Activated CD8-positive, alpha-beta memory T cell treated with anti-CD3 and anti-CD28 coated beads for 1 hour (primary cell): ENCODE results near the gene SOBP.

Experiments
- DNase-seq, 2 donors: peaks; one replicate each; pipeline ENCODE4 v3.0.0-alpha.2; 2020; ENCODE audit warnings: low read depth in 1 of 2; ENCODE audit errors: extremely low read depth in 1 of 2

SOBP gene

DNA sequence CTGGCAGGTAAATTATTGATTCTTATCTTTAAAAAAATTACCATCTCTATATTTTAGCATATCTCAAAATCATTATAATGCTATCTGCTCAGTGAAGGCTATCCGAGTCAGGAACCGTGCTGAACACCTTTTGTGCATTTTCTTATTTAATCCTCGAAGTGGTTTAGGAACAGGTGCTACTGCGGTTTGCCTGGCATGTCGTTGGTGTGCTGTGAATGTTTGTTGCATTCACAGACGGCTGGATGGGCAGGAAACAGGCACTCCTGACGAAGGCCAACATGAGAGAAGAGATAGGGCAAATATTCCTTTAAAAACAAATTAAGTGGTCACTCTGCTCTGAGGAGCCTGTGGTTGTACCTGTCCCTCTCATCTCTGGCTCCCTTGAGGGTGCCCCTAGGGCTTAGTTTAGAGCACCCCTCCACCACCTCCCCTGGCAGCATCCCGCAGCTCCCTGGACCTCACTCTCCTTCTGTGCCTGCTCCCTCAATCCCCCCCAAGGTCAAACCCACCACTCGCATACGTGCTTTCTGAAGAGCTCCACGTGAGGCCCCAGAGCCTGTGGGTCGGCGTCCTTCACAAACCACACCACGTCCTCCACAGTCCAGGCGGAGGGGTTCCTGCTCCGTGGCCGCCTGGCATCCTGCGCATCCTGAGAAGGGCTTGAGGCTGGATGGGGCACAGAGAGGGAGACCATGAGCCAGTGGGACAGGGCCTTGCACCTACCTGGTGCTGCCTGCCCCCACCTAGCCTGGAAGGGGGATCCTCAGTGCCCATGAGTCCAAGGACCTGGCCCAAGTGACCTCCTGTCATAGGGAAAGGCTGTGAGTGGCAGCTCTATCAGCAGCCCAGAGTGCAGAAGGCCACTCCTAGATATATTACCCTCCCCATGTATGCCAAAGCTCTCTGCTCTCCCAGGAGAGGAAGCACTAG, 217.7 kb downstream of the SOBP start:
- DNase-seq = no peak

DNA sequence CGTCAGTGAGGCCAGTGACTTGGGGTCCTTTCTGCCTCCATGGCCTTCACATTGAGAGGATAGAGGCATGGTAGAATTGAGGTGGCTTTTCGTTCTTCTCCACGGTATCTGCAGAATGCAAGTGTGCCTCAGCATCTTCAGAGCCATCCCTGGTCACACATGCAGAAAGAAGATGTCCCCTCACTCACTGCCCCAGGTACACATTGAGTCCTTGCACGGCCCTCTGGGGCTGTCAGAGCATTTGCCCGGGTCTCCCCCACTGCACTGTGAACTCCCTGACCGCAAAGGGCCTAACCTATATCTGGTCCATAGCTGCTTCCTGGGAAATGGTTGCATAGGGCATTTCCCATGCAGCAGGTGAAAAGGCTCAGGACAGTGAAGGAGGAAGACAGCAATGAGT, 218.5 kb downstream of the SOBP start:
- DNase-seq = no peak

DNA sequence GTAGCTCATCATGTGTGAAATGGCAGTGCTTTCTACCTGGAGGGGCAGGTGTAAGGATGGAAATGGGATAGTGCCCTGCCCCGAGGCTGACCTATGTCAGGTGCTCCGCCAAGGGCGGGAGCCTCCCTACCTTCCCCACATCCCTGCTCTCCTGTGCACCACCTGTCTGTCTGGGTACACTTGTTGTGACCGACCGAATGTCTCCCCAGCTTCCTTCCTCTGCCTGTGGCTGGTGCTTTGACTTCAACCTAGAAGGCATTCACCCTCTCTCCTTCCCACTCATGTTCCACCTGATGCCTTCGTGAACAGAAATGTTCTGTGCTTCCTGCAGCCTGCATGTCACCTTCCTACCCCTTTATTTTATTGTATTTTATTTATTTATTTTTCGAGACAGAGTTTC, 219.4 kb downstream of the SOBP start:
- DNase-seq = no peak
